Stimulated activated naive B cell treated with anti-CD40 and anti-IgM and Interleukin-4, amounts not matched to agents 10 μg/mL and 1 μg/mL and 100 μg/mL, for 72 hours (primary cell): ENCODE measurements around the gene DTX4.

Experiments
- ATAC-seq, 2 donors: fragments of 150-1000 bp; cut with Tn5 transposase; replicated peaks; 2 replicates each; pipeline ENCODE4 v1.10.0; 2021; ENCODE audit warnings: moderate library complexity in 1 of 2
- DNase-seq: peaks from one replicate; pipeline ENCODE4 v3.0.0; 2021
- H3K27ac Mint-ChIP-seq: one replicate; pipeline ENCODE4 v1.8.0; 2022; ENCODE audit warnings: mild to moderate bottlenecking, mixed read lengths
- H3K27me3 Mint-ChIP-seq, 2 donors: one replicate each; pipeline ENCODE4 v1.8.0; 2022; ENCODE audit warnings: mixed read lengths in 2 of 2
- H3K36me3 Mint-ChIP-seq, 2 donors: one replicate each; pipeline ENCODE4 v1.8.0; 2022; ENCODE audit warnings: mixed read lengths in 2 of 2, mild to moderate bottlenecking in 1 of 2
- H3K4me1 Mint-ChIP-seq, 2 donors: one replicate each; pipeline ENCODE4 v1.8.0; 2022; ENCODE audit warnings: mixed read lengths in 2 of 2, mild to moderate bottlenecking in 1 of 2
- H3K4me3 Mint-ChIP-seq, 2 donors: one replicate each; pipeline ENCODE4 v1.8.0; 2022; ENCODE audit warnings: mild to moderate bottlenecking in 2 of 2, mixed read lengths in 2 of 2, moderate library complexity in 1 of 2
- H3K9me3 Mint-ChIP-seq, 2 donors: one replicate each; pipeline ENCODE4 v1.8.0; 2022; ENCODE audit warnings: mixed read lengths in 2 of 2, mild to moderate bottlenecking in 1 of 2

Gene DTX4

DNA sequence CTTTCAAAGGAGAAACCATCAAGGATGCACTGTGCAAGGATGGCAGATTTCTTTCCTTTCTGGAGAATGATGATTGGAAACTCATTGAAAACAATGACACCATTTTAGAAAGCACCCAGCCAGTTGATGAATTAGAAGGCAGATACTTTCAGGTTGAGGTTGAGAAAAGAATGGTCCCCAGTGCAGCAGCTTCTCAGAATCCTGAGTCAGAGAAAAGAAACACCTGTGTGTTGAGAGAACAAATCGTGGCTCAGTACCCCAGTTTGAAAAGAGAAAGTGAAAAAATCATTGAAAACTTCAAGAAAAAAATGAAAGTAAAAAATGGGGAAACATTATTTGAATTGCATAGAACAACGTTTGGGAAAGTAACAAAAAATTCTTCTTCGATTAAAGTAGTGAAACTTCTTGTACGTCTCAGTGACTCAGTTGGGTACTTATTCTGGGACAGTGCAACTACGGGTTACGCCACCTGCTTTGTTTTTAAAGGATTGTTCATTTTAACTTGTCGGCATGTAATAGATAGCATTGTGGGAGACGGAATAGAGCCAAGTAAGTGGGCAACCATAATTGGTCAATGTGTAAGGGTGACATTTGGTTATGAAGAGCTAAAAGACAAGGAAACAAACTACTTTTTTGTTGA lies 19.5 kb upstream of the DTX4 start:
- Mint-ChIP-seq H3K36me3 (peaks cover 4 to 16% of the 10 kb centered on the region in 2 donors), H3K9me3 (no peaks in the 10 kb centered on the region), H3K4me1 (peaks cover 23 to 40% of the 10 kb centered on the region in 2 donors), H3K4me3 (peak overlapping the region; percentile 65 to 83), H3K27me3 (no peaks in the 10 kb centered on the region), H3K27ac (peak overlapping the region; percentile 82)
- DNase-seq (no peak), ATAC-seq (peak; percentile 86 to 89)

DNA sequence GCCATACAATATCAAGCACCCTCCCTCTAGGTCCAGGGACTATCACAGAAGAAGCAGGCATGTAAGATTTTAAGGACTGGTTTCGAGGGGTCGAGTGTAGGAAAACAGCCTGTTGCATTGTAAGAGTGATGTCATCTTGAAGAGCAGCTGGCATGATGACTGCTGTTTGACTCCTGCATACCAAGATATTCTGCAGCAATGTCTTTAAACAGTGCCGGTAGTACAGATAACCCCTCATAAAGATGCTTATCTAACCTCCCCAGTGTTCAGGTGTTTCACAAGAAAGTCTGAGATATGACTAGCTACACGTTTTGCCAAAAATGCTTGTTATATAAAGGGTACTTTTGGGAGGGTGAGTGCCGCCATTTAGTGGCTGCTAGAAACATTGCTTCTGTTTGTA lies 17.3 kb upstream of the DTX4 start:
- Mint-ChIP-seq H3K4me1 (peaks cover 26 to 36% of the 10 kb centered on the region in 2 donors), H3K27me3 (no peaks in the 10 kb centered on the region), H3K4me3 (no peak overlapping the region), H3K9me3 (no peaks in the 10 kb centered on the region), H3K27ac (no peak overlapping the region), H3K36me3 (peaks cover 0 to 9% of the 10 kb centered on the region in 2 donors)
- DNase-seq (no peak), ATAC-seq (no peak)

DNA sequence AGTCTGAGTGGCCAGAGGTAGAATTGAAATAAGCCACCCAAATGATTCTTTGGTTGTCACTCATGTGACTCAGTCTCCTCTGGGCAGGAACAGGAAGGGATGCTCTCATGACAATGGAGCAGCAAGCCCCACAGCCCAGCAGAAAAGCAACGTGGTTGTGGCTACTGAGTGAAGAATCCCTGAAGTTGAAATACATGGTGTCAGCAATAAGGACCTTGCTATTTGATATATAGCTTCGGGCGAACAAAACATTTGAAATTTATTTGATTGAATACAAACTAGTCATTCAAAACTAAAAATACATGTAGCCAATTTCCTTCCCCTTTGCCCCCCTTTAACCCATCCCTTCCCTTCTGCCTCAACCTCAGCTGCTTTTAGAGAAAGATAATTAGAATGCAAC lies 14.5 kb upstream of the DTX4 start:
- no peak overlapping the region for H3K27ac Mint-ChIP-seq
- peaks cover 17 to 24% of the 10 kb centered on the region in 2 donors for H3K4me1 Mint-ChIP-seq
- peaks cover 0 to 4% of the 10 kb centered on the region in 2 donors for H3K36me3 Mint-ChIP-seq

DNA sequence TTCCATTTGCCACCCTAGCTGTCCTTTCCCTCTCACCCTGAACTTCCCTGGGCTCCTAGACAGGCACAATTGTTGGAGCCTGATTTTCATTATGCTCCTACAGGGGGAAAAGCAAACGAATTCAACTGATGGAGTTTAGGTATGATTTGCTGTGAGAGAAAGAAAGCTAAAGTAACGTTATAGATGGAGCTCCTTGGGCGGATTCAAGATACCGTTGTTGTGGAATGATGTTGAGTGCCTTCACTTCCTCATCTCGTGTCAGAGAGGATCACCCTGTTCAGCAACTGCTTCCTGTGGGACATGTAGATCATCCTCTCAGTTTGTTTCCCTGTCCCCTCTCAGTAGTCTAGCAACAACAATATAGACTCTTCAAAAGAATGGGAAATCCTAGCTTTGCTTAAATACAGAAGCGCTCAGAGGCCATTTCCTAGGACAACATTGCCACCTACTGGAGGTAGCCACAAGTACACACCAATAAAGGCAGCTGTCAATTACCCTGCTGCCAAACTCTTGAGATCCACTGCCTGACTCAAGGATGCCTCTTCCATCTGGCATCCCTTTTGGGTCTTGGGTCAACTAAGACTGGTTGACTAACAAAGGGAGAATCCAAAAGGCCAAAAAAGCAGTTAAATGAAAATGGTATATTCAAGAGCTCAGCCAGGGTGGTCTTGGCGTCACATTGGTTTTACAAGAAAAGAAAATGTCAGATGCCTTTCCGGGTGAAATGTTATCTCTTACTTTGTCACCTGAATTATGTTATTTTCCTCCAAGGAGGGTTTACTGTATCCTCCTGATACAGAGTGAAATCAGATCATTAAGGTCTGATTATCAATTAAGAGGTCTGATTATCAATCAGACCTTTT lies 13.5 kb upstream of the DTX4 start:
- DNase-seq, result no peak
- ATAC-seq, result peak; percentile 94 to 97
- H3K27me3 Mint-ChIP-seq, result no peaks in the 10 kb centered on the region
- no peaks in the 10 kb centered on the region for H3K36me3 Mint-ChIP-seq
- H3K4me1 Mint-ChIP-seq, result peaks cover 13 to 19% of the 10 kb centered on the region in 2 donors
- H3K4me3 Mint-ChIP-seq, result peak overlapping the region; percentile 47 to 62
- no peaks in the 10 kb centered on the region for H3K9me3 Mint-ChIP-seq
- peak overlapping the region; percentile 85 for H3K27ac Mint-ChIP-seq

More for the DNA sequence above, 14.5 kb upstream of the DTX4 start:
- ATAC-seq, result peak in 1 of 2 donors; percentile 5
- DNase-seq, result no peak
- H3K27me3 Mint-ChIP-seq, result no peaks in the 10 kb centered on the region
- H3K9me3 Mint-ChIP-seq, result no peaks in the 10 kb centered on the region
- no peak overlapping the region for H3K4me3 Mint-ChIP-seq

DNA sequence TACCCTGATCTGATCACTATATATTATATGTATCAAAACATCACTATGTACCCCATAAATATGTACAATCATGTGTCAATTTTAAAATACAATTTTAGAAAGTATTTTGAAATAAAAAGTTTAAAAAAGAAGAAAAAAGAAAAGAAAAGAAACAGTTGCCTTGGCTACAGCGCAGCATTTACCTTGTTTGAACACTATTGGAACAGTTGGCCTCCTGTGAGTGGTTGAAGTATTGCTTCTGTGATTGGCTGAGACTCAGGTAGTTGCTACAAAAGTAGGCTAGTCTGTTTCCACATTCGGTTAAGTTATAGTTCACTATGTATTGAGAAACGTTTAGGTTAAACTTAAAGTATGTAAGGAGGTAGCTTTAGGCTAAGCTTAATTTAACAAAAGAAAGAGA lies 7.9 kb upstream of the DTX4 start:
- ATAC-seq (no peak), DNase-seq (no peak)
- H3K27me3 Mint-ChIP-seq, result no peaks in the 10 kb centered on the region
- no peaks in the 10 kb centered on the region for H3K9me3 Mint-ChIP-seq
- no peaks in the 10 kb centered on the region for H3K4me1 Mint-ChIP-seq
- H3K36me3 Mint-ChIP-seq, result no peaks in the 10 kb centered on the region
- no peak overlapping the region for H3K27ac Mint-ChIP-seq
- no peak overlapping the region for H3K4me3 Mint-ChIP-seq

DNA sequence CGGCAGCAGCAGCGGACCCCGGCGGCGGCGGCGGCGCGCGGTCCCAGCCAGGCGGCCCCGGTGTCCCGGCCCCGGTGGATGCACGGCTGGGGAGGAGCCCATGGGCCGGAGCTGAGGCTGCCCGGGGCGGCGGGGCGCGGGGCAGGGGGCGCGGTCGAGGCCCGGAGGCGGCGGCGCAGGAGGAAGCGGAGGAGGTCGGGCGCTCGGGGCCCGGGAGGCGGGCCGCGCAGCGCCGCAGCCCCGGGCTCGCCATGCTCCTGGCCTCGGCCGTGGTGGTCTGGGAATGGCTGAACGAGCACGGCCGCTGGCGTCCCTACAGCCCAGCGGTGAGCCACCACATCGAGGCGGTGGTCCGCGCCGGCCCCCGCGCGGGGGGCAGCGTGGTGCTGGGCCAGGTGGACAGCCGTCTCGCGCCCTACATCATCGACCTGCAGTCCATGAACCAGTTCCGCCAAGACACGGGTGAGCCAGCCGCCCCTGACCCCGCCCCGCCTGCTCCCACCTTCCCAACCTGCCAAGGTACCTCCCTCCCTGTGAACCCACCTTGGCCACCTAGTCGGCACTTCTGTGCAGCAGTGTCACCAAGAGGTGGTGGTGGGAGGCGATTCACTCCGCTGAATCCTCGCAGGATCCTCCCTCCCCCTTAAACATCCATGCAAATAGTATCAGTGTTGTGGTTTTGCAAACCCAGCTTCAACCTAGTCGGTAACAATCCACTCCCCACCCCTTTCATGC lies 580 bp downstream of the DTX4 start:
- Mint-ChIP-seq H3K27me3 (no peaks in the 10 kb centered on the region), H3K36me3 (peaks cover 3 to 10% of the 10 kb centered on the region in 2 donors), H3K4me3 (peak overlapping the region; percentile 87 to 92), H3K9me3 (no peaks in the 10 kb centered on the region), H3K4me1 (peaks cover 29 to 30% of the 10 kb centered on the region in 2 donors), H3K27ac (peak overlapping the region; percentile 93)
- DNase-seq (peak; percentile 31), ATAC-seq (peak; percentile 36 to 39)

DNA sequence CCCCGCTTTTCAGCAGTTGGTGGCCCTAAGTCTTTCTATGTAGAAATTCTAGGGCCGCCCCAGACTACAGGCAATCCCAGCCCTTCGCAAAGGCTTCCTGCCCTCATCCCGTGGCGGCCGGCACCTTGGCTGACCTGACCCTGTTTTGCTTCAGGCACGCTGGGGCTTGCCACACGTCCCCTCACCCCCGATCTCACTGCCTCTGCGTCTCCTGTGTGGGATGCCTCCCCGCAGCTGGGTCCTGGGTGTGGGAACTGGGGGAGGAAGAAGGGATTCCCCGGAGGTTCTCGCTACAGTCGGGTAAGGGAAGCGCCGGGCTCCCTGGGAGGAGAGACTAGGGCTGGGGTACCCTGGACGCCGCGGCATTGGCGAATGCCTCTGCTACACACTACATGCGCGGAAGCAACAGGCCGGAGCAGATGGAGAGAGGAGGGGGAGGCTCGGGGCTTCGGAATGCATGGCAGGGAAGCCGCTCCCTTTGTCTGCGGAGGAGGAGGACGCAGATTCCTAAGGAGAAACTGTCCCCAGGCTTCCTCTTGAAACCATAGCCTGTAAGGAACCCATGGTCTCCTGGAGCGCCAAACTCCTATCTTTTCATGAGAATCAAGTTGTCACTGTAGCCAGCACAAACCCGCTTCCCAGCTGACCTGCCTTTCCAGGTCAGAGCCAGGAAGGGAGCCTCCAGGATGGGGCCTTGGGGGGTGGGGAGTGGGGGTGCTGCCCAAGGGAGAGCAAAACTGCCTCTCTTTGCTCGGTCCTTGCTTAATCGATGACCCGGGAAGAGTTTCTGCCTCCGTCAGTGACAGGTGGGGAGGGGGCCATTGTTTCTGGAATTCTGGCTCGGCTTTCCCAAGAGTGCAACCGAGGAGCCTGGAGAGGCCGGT lies 1.4 kb downstream of the DTX4 start:
- H3K27me3 Mint-ChIP-seq, result no peaks in the 10 kb centered on the region
- H3K4me1 Mint-ChIP-seq, result peaks cover 29 to 30% of the 10 kb centered on the region in 2 donors
- peak overlapping the region; percentile 87 to 92 for H3K4me3 Mint-ChIP-seq
- H3K36me3 Mint-ChIP-seq, result peaks cover 6 to 18% of the 10 kb centered on the region in 2 donors
- H3K9me3 Mint-ChIP-seq, result no peaks in the 10 kb centered on the region
- DNase-seq, result no peak
- ATAC-seq, result peak in 1 of 2 donors; percentile 2
- H3K27ac Mint-ChIP-seq, result peak overlapping the region; percentile 93

DNA sequence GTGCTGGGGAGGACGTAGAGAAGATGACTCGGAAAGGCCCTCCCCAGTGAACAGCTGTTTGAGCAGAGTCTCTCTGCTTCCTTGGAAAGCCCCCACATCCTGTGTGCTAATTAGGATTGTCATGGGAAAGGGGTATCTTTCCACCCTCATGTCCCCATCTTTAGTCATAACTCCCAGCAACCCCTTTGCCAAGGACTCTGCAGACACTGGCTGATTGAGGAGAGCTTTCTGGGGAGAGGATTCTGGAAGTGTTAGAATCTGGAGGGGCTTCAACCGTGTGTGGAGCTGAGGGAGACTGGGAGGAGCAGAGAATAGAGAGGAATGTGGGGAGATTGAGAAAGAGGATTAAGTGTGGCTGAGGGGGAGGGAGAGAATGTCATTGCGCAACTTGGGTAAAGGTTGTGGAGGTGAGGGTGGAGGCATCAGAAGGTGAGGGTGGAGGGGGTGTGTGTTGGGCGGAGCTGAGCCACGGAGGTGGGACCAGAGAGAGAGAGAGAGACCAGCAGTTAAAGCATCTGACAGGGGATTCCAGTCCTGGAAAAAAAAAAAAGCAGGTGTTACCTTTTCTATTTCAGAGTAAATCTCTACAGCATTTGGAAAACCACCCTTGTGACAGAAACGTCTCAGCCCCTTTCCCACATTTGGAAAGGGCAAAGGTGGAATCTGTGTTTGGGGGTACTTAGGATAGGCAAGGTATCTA lies 2.2 kb downstream of the DTX4 start:
- DNase-seq, result no peak
- Mint-ChIP-seq H3K9me3 (peaks cover 3 to 5% of the 10 kb centered on the region in 2 donors), H3K27me3 (no peaks in the 10 kb centered on the region), H3K36me3 (peaks cover 11 to 23% of the 10 kb centered on the region in 2 donors), H3K4me3 (peak overlapping the region; percentile 54 to 92), H3K27ac (peak overlapping the region; percentile 1), H3K4me1 (peaks cover 29 to 33% of the 10 kb centered on the region in 2 donors)
- ATAC-seq, result no peak

DNA sequence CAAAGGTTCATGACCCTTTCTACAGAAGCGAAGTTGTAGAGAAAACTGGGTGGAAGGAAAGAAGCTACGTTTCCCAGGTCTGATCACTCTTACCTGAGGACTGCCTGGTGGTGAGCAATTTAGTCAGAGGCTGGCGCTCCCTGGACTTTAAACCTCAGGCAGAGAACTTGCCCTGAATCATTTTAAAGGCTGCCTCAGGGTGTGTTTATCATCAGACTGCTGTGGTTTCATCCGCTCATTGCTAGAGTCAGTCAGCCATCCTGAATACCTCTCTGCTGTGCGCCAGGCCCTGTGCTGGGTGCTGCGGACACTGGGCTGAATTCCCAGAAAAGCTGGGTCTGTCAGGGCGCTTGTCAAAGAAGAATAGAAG lies 2.7 kb downstream of the DTX4 start:
- peaks cover 7 to 9% of the 10 kb centered on the region in 2 donors for H3K9me3 Mint-ChIP-seq
- DNase-seq (no peak), ATAC-seq (peak in 1 of 2 donors; percentile 15)
- H3K27ac Mint-ChIP-seq, result no peak overlapping the region
- H3K4me3 Mint-ChIP-seq, result no peak overlapping the region
- no peaks in the 10 kb centered on the region for H3K27me3 Mint-ChIP-seq
- peaks cover 29 to 33% of the 10 kb centered on the region in 2 donors for H3K4me1 Mint-ChIP-seq
- H3K36me3 Mint-ChIP-seq, result peaks cover 15 to 28% of the 10 kb centered on the region in 2 donors

DNA sequence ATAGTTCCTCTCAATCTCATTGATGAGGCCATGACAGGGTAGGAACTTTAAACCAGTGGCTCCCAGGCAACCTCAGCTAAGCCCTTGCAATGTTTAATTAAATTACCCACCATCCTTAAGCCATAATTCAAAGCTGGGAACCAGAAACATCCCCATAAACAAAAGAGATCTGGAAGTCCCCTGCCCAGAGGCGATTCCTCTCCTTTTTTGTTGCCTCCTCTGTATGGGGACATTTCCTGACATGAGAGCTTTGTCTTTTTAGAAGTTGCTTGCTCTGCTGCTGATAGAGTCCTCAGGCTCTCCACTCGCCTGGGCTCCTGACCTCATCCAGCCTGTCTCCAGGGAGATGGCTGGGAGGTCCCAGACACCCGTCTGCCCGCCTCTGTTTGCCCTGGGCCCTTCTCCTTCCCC lies 3.2 kb downstream of the DTX4 start:
- DNase-seq, result no peak
- no peak for ATAC-seq
- Mint-ChIP-seq H3K27ac (no peak overlapping the region), H3K9me3 (peaks cover 8 to 11% of the 10 kb centered on the region in 2 donors), H3K4me1 (peaks cover 29 to 35% of the 10 kb centered on the region in 2 donors), H3K36me3 (peaks cover 16 to 32% of the 10 kb centered on the region in 2 donors), H3K4me3 (no peak overlapping the region), H3K27me3 (no peaks in the 10 kb centered on the region)

DNA sequence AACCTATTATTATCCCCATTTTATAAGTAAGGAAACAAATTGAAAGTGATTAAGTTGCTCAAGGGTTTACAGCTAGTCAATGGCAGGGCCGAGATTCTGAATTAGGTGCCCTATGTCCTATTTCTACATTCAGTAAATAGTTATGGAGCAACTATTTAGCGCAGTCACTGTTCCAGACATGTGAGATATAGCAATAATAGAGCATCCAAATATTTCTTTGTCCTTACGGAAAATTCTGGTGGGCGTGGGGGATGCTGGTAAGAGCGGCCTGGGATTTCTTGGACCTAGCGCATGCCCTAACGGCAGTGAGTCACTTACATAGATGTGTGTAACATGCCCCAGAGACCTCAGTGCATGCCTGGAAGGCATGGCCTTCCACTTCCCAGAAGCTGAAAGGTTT lies 4.4 kb downstream of the DTX4 start:
- H3K27ac Mint-ChIP-seq, result no peak overlapping the region
- peaks cover 16 to 35% of the 10 kb centered on the region in 2 donors for H3K36me3 Mint-ChIP-seq
- no peaks in the 10 kb centered on the region for H3K27me3 Mint-ChIP-seq
- H3K4me3 Mint-ChIP-seq, result no peak overlapping the region
- H3K9me3 Mint-ChIP-seq, result peaks cover 8 to 11% of the 10 kb centered on the region in 2 donors
- no peak for DNase-seq
- no peak for ATAC-seq
- peaks cover 29 to 39% of the 10 kb centered on the region in 2 donors for H3K4me1 Mint-ChIP-seq

DNA sequence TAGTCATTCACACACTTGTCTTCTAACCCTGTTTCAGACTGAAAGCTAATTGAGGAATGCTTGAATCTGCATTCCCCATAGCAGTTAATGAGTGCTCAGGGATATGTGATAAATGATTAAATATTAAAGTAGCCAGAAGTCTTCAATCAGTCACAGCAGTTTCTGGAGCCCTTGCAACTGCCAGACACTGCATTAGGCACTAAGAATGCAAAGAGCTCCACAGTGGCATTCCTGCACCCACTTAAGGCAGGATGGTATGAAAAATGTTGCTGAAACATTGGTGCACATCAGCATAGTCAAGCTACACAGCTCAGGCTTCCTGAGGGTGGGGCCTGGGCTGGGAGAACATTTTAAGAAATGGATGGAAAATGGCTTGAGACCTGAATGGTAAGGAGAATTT lies 6.5 kb downstream of the DTX4 start:
- Mint-ChIP-seq H3K4me3 (no peak overlapping the region), H3K27ac (no peak overlapping the region), H3K36me3 (peaks cover 23 to 45% of the 10 kb centered on the region in 2 donors), H3K27me3 (no peaks in the 10 kb centered on the region), H3K9me3 (peaks cover 8 to 11% of the 10 kb centered on the region in 2 donors), H3K4me1 (peaks cover 24 to 36% of the 10 kb centered on the region in 2 donors)
- DNase-seq (no peak), ATAC-seq (no peak)

DNA sequence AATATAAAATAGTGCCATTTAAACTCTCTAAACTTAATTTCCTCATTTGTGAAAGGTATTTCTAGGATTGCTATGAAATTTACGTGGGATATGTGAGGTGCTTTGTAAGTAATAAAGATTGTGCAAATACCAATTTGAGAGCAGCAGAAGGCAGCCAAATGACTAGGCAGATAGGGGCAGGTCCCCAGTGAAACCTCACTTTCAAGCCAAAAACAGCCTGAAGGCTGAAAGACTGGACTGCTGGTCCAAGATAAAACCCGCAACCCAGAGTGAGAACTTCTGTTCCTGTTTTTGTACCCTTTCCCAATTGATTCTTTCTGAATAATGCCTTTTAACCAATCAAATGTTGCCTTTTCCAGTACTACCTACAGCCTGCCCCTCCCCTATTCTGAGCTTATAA lies 7.2 kb downstream of the DTX4 start:
- H3K36me3 Mint-ChIP-seq, result peaks cover 26 to 51% of the 10 kb centered on the region in 2 donors
- no peak overlapping the region for H3K27ac Mint-ChIP-seq
- ATAC-seq, result no peak
- no peaks in the 10 kb centered on the region for H3K27me3 Mint-ChIP-seq
- peaks cover 8 to 11% of the 10 kb centered on the region in 2 donors for H3K9me3 Mint-ChIP-seq
- no peak for DNase-seq
- peaks cover 19 to 31% of the 10 kb centered on the region in 2 donors for H3K4me1 Mint-ChIP-seq
- no peak overlapping the region for H3K4me3 Mint-ChIP-seq
